Measurements from ENCODE around the gene DQX1.

GRCh38 chr2:74553892-74554819 is 28.1 kb upstream of the DQX1 start, which contains the start of the genes DOK1 and LOXL3:
- TF ChIP-seq CTCF (conservative IDR thresholded peaks at IDR 0.05; ENCODE audit: low read depth, low read length) (no peak), POLR2A (IDR thresholded peaks at IDR 0.05; ENCODE audit: low read depth, low read length) (peak; percentile 30; the same call in 1 of the 2 replicates), SMC3 (IDR thresholded peaks at IDR 0.05; ENCODE audit: low read depth, low read length) (no peak), NFE2L2 (IDR thresholded peaks at IDR 0.05; ENCODE audit: low read depth, low read length) (no peak), BHLHE40 (IDR thresholded peaks at IDR 0.05; ENCODE audit: low read depth, low read length) (no peak), RAD21 (IDR thresholded peaks at IDR 0.05; ENCODE audit: low read length) (no peak), CEBPB (IDR thresholded peaks at IDR 0.05; ENCODE audit: low read depth, low read length) (no peak), MXI1 (IDR thresholded peaks at IDR 0.05; ENCODE audit: borderline replicate concordance, low read depth, low read length) (no peak; the same call in 1 of the 2 replicates), MAZ (IDR thresholded peaks at IDR 0.05; ENCODE audit: borderline replicate concordance, low read depth, low read length) (peak; percentile 91), CHD1 (IDR thresholded peaks at IDR 0.05; ENCODE audit: low read depth, low read length) (no peak; the same call in 1 of the 2 replicates), RFX5 (IDR thresholded peaks at IDR 0.05; ENCODE audit: low read depth, low read length) (no peak), MAFK (IDR thresholded peaks at IDR 0.05; ENCODE audit: low read depth, low read length) (peak; percentile 99), FOS (IDR thresholded peaks at IDR 0.05; ENCODE audit: low read depth, low read length) (no peak)
- TF ChIP-seq, protein P1, sequence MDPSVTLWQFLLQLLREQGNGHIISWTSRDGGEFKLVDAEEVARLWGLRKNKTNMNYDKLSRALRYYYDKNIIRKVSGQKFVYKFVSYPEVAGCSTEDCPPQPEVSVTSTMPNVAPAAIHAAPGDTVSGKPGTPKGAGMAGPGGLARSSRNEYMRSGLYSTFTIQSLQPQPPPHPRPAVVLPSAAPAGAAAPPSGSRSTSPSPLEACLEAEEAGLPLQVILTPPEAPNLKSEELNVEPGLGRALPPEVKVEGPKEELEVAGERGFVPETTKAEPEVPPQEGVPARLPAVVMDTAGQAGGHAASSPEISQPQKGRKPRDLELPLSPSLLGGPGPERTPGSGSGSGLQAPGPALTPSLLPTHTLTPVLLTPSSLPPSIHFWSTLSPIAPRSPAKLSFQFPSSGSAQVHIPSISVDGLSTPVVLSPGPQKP (IDR thresholded peaks at IDR 0.05; ENCODE audit: borderline replicate concordance, low read depth, low read length) = no peak

Data from IMR-90 (cell line).